ENCODE data around the gene SYNRG.

Gene SYNRG

GRCh38 chr17:37604556-37604955, 4.7 kb downstream of the SYNRG start:
- in situ Hi-C loops (cut with MboI; ENCODE audit: low sequenced_read_pairs): no loop called here

- in situ Hi-C loops (cut with MboI; ENCODE audit: low sequenced_read_pairs): no loop called here
Measured at GRCh38 chr17:37598145-37598544, 11.1 kb downstream of the SYNRG start.

- in situ Hi-C loops (cut with MboI; ENCODE audit: low sequenced_read_pairs): no loop called here
Measured at GRCh38 chr17:37592291-37592690, 16.9 kb downstream of the SYNRG start.

- in situ Hi-C loops (cut with MboI; ENCODE audit: low sequenced_read_pairs): no loop called here
Measured at GRCh38 chr17:37585066-37585465, 24.2 kb downstream of the SYNRG start.

GRCh38 chr17:37576281-37576680, 32.9 kb downstream of the SYNRG start:
- in situ Hi-C loops (cut with MboI; ENCODE audit: low sequenced_read_pairs): no loop called here

- in situ Hi-C loops (cut with MboI; ENCODE audit: low sequenced_read_pairs): no loop called here
Measured at GRCh38 chr17:37574427-37574826, 34.8 kb downstream of the SYNRG start.

- in situ Hi-C loops (cut with MboI; ENCODE audit: low sequenced_read_pairs): no loop called here
Measured at GRCh38 chr17:37571674-37572073, 37.5 kb downstream of the SYNRG start.

GRCh38 chr17:37570527-37571093, 38.6 kb downstream of the SYNRG start:
- in situ Hi-C loops (cut with MboI; ENCODE audit: low sequenced_read_pairs): no loop called here

GRCh38 chr17:37568350-37569053, 40.7 kb downstream of the SYNRG start:
- in situ Hi-C loops (cut with MboI; ENCODE audit: low sequenced_read_pairs): no loop called here

- in situ Hi-C loops (cut with MboI; ENCODE audit: low sequenced_read_pairs): no loop called here
Measured at GRCh38 chr17:37567538-37567937, 41.7 kb downstream of the SYNRG start.

- in situ Hi-C loops (cut with MboI; ENCODE audit: low sequenced_read_pairs): no loop called here
Measured at GRCh38 chr17:37567137-37567536, 42.1 kb downstream of the SYNRG start.

GRCh38 chr17:37564252-37564651, 45.0 kb downstream of the SYNRG start:
- in situ Hi-C loops (cut with MboI; ENCODE audit: low sequenced_read_pairs): no loop called here

- in situ Hi-C loops (cut with MboI; ENCODE audit: low sequenced_read_pairs): no loop called here
Measured at GRCh38 chr17:37562016-37562745, 47.0 kb downstream of the SYNRG start.

- in situ Hi-C loops (cut with MboI; ENCODE audit: low sequenced_read_pairs): no loop called here
Measured at GRCh38 chr17:37558299-37558698, 50.9 kb downstream of the SYNRG start.

GRCh38 chr17:37557482-37557881, 51.7 kb downstream of the SYNRG start:
- in situ Hi-C loops (cut with MboI; ENCODE audit: low sequenced_read_pairs): no loop called here

- in situ Hi-C loops (cut with MboI; ENCODE audit: low sequenced_read_pairs): no loop called here
Measured at GRCh38 chr17:37555386-37555785, 53.8 kb downstream of the SYNRG start.

GRCh38 chr17:37553401-37553966, 55.7 kb downstream of the SYNRG start:
- in situ Hi-C loops (cut with MboI; ENCODE audit: low sequenced_read_pairs): no loop called here

- in situ Hi-C loops (cut with MboI; ENCODE audit: low sequenced_read_pairs): no loop called here
Measured at GRCh38 chr17:37551788-37552187, 57.4 kb downstream of the SYNRG start.

GRCh38 chr17:37547986-37548385, 61.2 kb downstream of the SYNRG start:
- in situ Hi-C loops (cut with MboI; ENCODE audit: low sequenced_read_pairs): no loop called here

- in situ Hi-C loops (cut with MboI; ENCODE audit: low sequenced_read_pairs): no loop called here
Measured at GRCh38 chr17:37546302-37546701, 62.9 kb downstream of the SYNRG start.

GRCh38 chr17:37545486-37545885, 63.7 kb downstream of the SYNRG start:
- in situ Hi-C loops (cut with MboI; ENCODE audit: low sequenced_read_pairs): no loop called here

- in situ Hi-C loops (cut with MboI; ENCODE audit: low sequenced_read_pairs): no loop called here
Measured at GRCh38 chr17:37543637-37544052, 65.6 kb downstream of the SYNRG start.
